ENCODE measurements around the gene FADD. TPM values are rescaled to one million over a fixed set of nuclear protein-coding genes. Genes with fewer than 3 reads are reported as not detected.
A peak's percentile ranks its signal among the peaks of the same experiment; 100 is the strongest.

The FADD gene
- total and polyA plus RNA-seq, 5 donors from 2014 or later, result 12.0 to 33.5 (median 15.8) TPM

- Histone ChIP-seq H3K4me3 (ENCODE audit: low read depth, low read length) (no peak overlapping the region), H3K4me1 (ENCODE audit: control insufficient read depth, insufficient read depth, low read length, poor library complexity, severe bottlenecking) (no peaks in the 10 kb centered on the region), H3K36me3 (ENCODE audit: control insufficient read depth, insufficient read depth, low read length) (no peaks in the 10 kb centered on the region), H3K9me3 (ENCODE audit: control insufficient read depth in 2 of 2, low read length in 2 of 2) (no peaks in the 10 kb centered on the region), H3K27ac (ENCODE audit: insufficient read depth, low read length, poor library complexity, severe bottlenecking) (no peak overlapping the region), H3K27me3 (ENCODE audit: control insufficient read depth, insufficient read depth, low read length) (no peaks in the 10 kb centered on the region)
- peaks cover 0 to 2% (median 0%) of the 10 kb centered on the region in 4 donors for H3K4me1 Mint-ChIP-seq
- H3K9me3 Mint-ChIP-seq, result peaks cover 0 to 2% (median 0%) of the 10 kb centered on the region in 7 donors
- H3K27ac Mint-ChIP-seq, result peak overlapping the region in 1 of 3 donors; percentile 77
- ATAC-seq (ENCODE audit: low read depth in 2 of 2) (no peak), DNase-seq (no peak)
- H3K27me3 Mint-ChIP-seq, result peaks cover 5% of the 10 kb centered on the region
- no peaks in the 10 kb centered on the region for H3K36me3 Mint-ChIP-seq
- no peak overlapping the region for H3K4me3 Mint-ChIP-seq
Observed at GRCh38 chr11:70243912-70244652, 41.0 kb downstream of the FADD start.

GRCh38 chr11:70244698-70245097 lies 41.6 kb downstream of the FADD start:
- Mint-ChIP-seq H3K4me1 (no peaks in the 10 kb centered on the region), H3K9me3 (peaks cover 0 to 2% (median 0%) of the 10 kb centered on the region in 7 donors), H3K27ac (peak overlapping the region in 1 of 3 donors; percentile 77), H3K4me3 (no peak overlapping the region), H3K27me3 (peaks cover under 1% of the 10 kb centered on the region), H3K36me3 (no peaks in the 10 kb centered on the region)
- H3K27ac ChIP-seq (ENCODE audit: insufficient read depth, low read length, poor library complexity, severe bottlenecking), result no peak overlapping the region
- DNase-seq (no peak), ATAC-seq (ENCODE audit: low read depth in 2 of 2) (no peak)
- no peak overlapping the region for H3K4me3 ChIP-seq (ENCODE audit: low read depth, low read length)
- H3K9me3 ChIP-seq (ENCODE audit: control insufficient read depth in 2 of 2, low read length in 2 of 2), result no peaks in the 10 kb centered on the region
- no peaks in the 10 kb centered on the region for H3K4me1 ChIP-seq (ENCODE audit: control insufficient read depth, insufficient read depth, low read length, poor library complexity, severe bottlenecking)
- no peaks in the 10 kb centered on the region for H3K36me3 ChIP-seq (ENCODE audit: control insufficient read depth, insufficient read depth, low read length)
- H3K27me3 ChIP-seq (ENCODE audit: control insufficient read depth, insufficient read depth, low read length), result no peaks in the 10 kb centered on the region

DNA sequence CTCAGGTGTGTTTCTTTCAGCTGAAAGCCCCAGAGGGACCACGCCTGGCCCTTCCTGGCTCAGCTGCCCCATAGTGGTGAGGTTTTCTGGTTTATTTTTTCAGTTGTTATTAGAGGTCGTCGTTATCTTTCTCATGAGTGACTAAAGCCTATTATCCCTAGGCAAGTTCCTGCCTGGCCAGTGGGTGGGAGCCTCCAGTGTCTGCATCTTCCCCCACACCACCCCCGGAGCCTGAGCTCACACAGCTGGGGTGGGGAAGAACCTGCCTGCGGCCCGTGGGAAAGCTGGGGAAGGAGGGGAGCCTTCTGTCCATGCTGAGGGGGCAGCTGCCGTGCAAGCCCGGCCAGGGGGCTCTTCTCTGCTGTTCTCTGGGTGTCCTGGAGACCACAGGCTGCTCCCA lies 43.1 kb downstream of the FADD start:
- peaks cover 0 to 2% (median 0%) of the 10 kb centered on the region in 7 donors for H3K9me3 Mint-ChIP-seq
- H3K27ac ChIP-seq (ENCODE audit: insufficient read depth, low read length, poor library complexity, severe bottlenecking), result no peak overlapping the region
- no peak overlapping the region for H3K4me3 Mint-ChIP-seq
- H3K4me1 Mint-ChIP-seq, result no peaks in the 10 kb centered on the region
- ATAC-seq (ENCODE audit: low read depth in 2 of 2), result no peak
- H3K27ac Mint-ChIP-seq, result no peak overlapping the region
- no peaks in the 10 kb centered on the region for H3K36me3 Mint-ChIP-seq
- no peaks in the 10 kb centered on the region for H3K4me1 ChIP-seq (ENCODE audit: control insufficient read depth, insufficient read depth, low read length, poor library complexity, severe bottlenecking)
- H3K27me3 ChIP-seq (ENCODE audit: control insufficient read depth, insufficient read depth, low read length), result no peaks in the 10 kb centered on the region
- no peak for DNase-seq
- no peaks in the 10 kb centered on the region for H3K36me3 ChIP-seq (ENCODE audit: control insufficient read depth, insufficient read depth, low read length)
- no peaks in the 10 kb centered on the region for H3K9me3 ChIP-seq (ENCODE audit: control insufficient read depth in 2 of 2, low read length in 2 of 2)
- H3K27me3 Mint-ChIP-seq, result no peaks in the 10 kb centered on the region
- H3K4me3 ChIP-seq (ENCODE audit: low read depth, low read length), result no peak overlapping the region

DNA sequence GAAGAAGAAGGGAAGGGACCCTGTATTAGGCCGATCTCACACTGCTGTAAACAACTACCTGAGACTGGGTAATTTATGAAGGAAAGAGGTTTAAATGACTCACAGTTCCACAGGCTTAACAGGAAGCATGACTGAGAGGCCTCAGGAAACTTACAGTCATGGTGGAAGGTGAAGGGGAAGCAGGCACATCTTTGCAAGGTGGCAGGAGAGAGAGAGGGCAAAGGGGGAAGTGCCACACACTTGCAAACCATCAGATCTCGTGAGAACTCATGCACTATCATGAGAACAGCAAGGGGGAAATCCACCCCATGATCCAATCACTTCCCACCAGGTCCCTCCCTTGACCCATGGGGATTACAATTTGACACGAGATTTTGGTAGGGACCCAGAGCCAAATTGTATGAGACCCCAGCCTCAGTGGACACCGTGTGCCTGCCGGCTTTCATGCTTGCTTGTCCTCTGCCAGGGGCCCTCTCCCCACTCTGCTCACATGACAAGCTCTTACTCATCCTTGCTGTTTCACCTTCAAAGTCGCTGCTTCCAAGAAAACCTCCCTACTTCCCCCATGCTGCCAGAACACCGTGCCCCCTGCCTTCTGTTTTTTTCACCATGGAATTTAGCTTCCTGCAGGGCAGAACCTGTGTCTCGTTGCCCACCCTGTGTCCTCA lies 44.1 kb downstream of the FADD start:
- no peak overlapping the region for H3K4me3 ChIP-seq (ENCODE audit: low read depth, low read length)
- Mint-ChIP-seq H3K36me3 (no peaks in the 10 kb centered on the region), H3K9me3 (peaks cover 0 to 3% (median 0%) of the 10 kb centered on the region in 7 donors), H3K4me3 (no peak overlapping the region), H3K27me3 (no peaks in the 10 kb centered on the region), H3K4me1 (no peaks in the 10 kb centered on the region), H3K27ac (no peak overlapping the region)
- H3K4me1 ChIP-seq (ENCODE audit: control insufficient read depth, insufficient read depth, low read length, poor library complexity, severe bottlenecking), result no peaks in the 10 kb centered on the region
- H3K27ac ChIP-seq (ENCODE audit: insufficient read depth, low read length, poor library complexity, severe bottlenecking), result no peak overlapping the region
- no peaks in the 10 kb centered on the region for H3K9me3 ChIP-seq (ENCODE audit: control insufficient read depth in 2 of 2, low read length in 2 of 2)
- DNase-seq (no peak), ATAC-seq (ENCODE audit: low read depth in 2 of 2) (no peak)
- H3K27me3 ChIP-seq (ENCODE audit: control insufficient read depth, insufficient read depth, low read length), result no peaks in the 10 kb centered on the region
- no peaks in the 10 kb centered on the region for H3K36me3 ChIP-seq (ENCODE audit: control insufficient read depth, insufficient read depth, low read length)

GRCh38 chr11:70247710-70248072 lies 44.6 kb downstream of the FADD start:
- H3K27me3 Mint-ChIP-seq, result no peaks in the 10 kb centered on the region
- Histone ChIP-seq H3K27me3 (ENCODE audit: control insufficient read depth, insufficient read depth, low read length) (no peaks in the 10 kb centered on the region), H3K4me1 (ENCODE audit: control insufficient read depth, insufficient read depth, low read length, poor library complexity, severe bottlenecking) (no peaks in the 10 kb centered on the region), H3K27ac (ENCODE audit: insufficient read depth, low read length, poor library complexity, severe bottlenecking) (no peak overlapping the region), H3K9me3 (ENCODE audit: control insufficient read depth in 2 of 2, low read length in 2 of 2) (no peaks in the 10 kb centered on the region), H3K36me3 (ENCODE audit: control insufficient read depth, insufficient read depth, low read length) (no peaks in the 10 kb centered on the region), H3K4me3 (ENCODE audit: low read depth, low read length) (no peak overlapping the region)
- H3K27ac Mint-ChIP-seq, result no peak overlapping the region
- H3K4me3 Mint-ChIP-seq, result no peak overlapping the region
- peaks cover 0 to 3% (median 0%) of the 10 kb centered on the region in 7 donors for H3K9me3 Mint-ChIP-seq
- H3K36me3 Mint-ChIP-seq, result no peaks in the 10 kb centered on the region
- ATAC-seq (ENCODE audit: low read depth in 2 of 2) (no peak), DNase-seq (no peak)
- no peaks in the 10 kb centered on the region for H3K4me1 Mint-ChIP-seq

GRCh38 chr11:70250876-70251658 lies 48.0 kb downstream of the FADD start:
- no peaks in the 10 kb centered on the region for H3K27me3 ChIP-seq (ENCODE audit: control insufficient read depth, insufficient read depth, low read length)
- no peak for ATAC-seq (ENCODE audit: low read depth in 2 of 2)
- H3K9me3 ChIP-seq (ENCODE audit: control insufficient read depth in 2 of 2, low read length in 2 of 2), result no peaks in the 10 kb centered on the region
- Mint-ChIP-seq H3K27ac (no peak overlapping the region), H3K9me3 (peaks cover 0 to 3% (median 0%) of the 10 kb centered on the region in 7 donors), H3K27me3 (no peaks in the 10 kb centered on the region), H3K36me3 (no peaks in the 10 kb centered on the region), H3K4me3 (no peak overlapping the region), H3K4me1 (no peaks in the 10 kb centered on the region)
- DNase-seq, result no peak
- no peaks in the 10 kb centered on the region for H3K4me1 ChIP-seq (ENCODE audit: control insufficient read depth, insufficient read depth, low read length, poor library complexity, severe bottlenecking)
- H3K36me3 ChIP-seq (ENCODE audit: control insufficient read depth, insufficient read depth, low read length), result no peaks in the 10 kb centered on the region
- no peak overlapping the region for H3K27ac ChIP-seq (ENCODE audit: insufficient read depth, low read length, poor library complexity, severe bottlenecking)
- H3K4me3 ChIP-seq (ENCODE audit: low read depth, low read length), result no peak overlapping the region

GRCh38 chr11:70251659-70252321 lies 48.7 kb downstream of the FADD start:
- Histone ChIP-seq H3K4me3 (ENCODE audit: low read depth, low read length) (no peak overlapping the region), H3K4me1 (ENCODE audit: control insufficient read depth, insufficient read depth, low read length, poor library complexity, severe bottlenecking) (no peaks in the 10 kb centered on the region), H3K36me3 (ENCODE audit: control insufficient read depth, insufficient read depth, low read length) (no peaks in the 10 kb centered on the region), H3K27ac (ENCODE audit: insufficient read depth, low read length, poor library complexity, severe bottlenecking) (no peak overlapping the region), H3K9me3 (ENCODE audit: control insufficient read depth in 2 of 2, low read length in 2 of 2) (no peaks in the 10 kb centered on the region), H3K27me3 (ENCODE audit: control insufficient read depth, insufficient read depth, low read length) (no peaks in the 10 kb centered on the region)
- no peak for DNase-seq
- peaks cover 0 to 3% (median 0%) of the 10 kb centered on the region in 7 donors for H3K9me3 Mint-ChIP-seq
- ATAC-seq (ENCODE audit: low read depth in 2 of 2), result no peak
- H3K27me3 Mint-ChIP-seq, result no peaks in the 10 kb centered on the region
- H3K36me3 Mint-ChIP-seq, result no peaks in the 10 kb centered on the region
- no peak overlapping the region for H3K4me3 Mint-ChIP-seq
- H3K27ac Mint-ChIP-seq, result no peak overlapping the region
- H3K4me1 Mint-ChIP-seq, result no peaks in the 10 kb centered on the region

Data from CD4-positive, CD25-positive, alpha-beta regulatory T cell (primary cell).